Left ventricle myocardium inferior (tissue), 1 donor: ENCODE results near the gene PCSK9. TPM values are rescaled to one million over a fixed set of nuclear protein-coding genes. Genes with fewer than 3 reads are reported as not detected.

ENCODE experiments used
- DNase-seq: peaks from one replicate; pipeline ENCODE4 v3.0.0-alpha.2; 2020
- H3K27ac ChIP-seq: fragments of 200-600 bp; replicated peaks from 2 replicates; pipeline ENCODE4 v1.8.0; 2021
- H3K27me3 ChIP-seq: fragments of 200-600 bp; 2 replicates; pipeline ENCODE4 v1.8.0; 2021; ENCODE audit warnings: low read depth
- H3K36me3 ChIP-seq: fragments of 200-600 bp; 2 replicates; pipeline ENCODE4 v1.8.0; 2021
- H3K4me1 ChIP-seq: fragments of 200-600 bp; 2 replicates; pipeline ENCODE4 v1.8.0; 2021
- H3K4me3 ChIP-seq: fragments of 200-600 bp; 2 replicates; pipeline ENCODE4 v1.8.0; 2021; ENCODE audit warnings: mild to moderate bottlenecking, moderate library complexity
- H3K9me3 ChIP-seq: fragments of 200-600 bp; replicated peaks from 2 replicates; pipeline ENCODE4 v1.8.0; 2021
- intact Hi-C: fragments of 100-400 bp; cut with micrococcal nuclease; formaldehyde crosslinking; loops from one replicate; pipeline ENCODE4 v1.11.0; 2022
- total RNA-seq: library from RNA; stranded (reverse); fragmentation: NEBNext Ultra II Directional; extraction: Animal tissue kit (Norgen Biotek cat#: 25700); gene quantifications from one replicate; pipeline ENCODE4 v1.2.1, GENCODE V29; 2021
- TF ChIP-seq, protein P1 (sequence below): fragments of 200-600 bp; IDR thresholded peaks from 2 replicates; pipeline ENCODE4 v1.8.0; 2021; ENCODE audit warnings: antibody characterized with exemption, mild to moderate bottlenecking, borderline replicate concordance
- donor health status: DM: no; HTN: yes; CAD: no; lungs with severe emphysema.

The PCSK9 gene
- total RNA-seq, 1 donor from 2014 or later = not detected

GRCh38 chr1:55067022-55067778 lies 27.9 kb downstream of the PCSK9 start:
- peak; percentile 78 for DNase-seq
- TF ChIP-seq, protein P1, sequence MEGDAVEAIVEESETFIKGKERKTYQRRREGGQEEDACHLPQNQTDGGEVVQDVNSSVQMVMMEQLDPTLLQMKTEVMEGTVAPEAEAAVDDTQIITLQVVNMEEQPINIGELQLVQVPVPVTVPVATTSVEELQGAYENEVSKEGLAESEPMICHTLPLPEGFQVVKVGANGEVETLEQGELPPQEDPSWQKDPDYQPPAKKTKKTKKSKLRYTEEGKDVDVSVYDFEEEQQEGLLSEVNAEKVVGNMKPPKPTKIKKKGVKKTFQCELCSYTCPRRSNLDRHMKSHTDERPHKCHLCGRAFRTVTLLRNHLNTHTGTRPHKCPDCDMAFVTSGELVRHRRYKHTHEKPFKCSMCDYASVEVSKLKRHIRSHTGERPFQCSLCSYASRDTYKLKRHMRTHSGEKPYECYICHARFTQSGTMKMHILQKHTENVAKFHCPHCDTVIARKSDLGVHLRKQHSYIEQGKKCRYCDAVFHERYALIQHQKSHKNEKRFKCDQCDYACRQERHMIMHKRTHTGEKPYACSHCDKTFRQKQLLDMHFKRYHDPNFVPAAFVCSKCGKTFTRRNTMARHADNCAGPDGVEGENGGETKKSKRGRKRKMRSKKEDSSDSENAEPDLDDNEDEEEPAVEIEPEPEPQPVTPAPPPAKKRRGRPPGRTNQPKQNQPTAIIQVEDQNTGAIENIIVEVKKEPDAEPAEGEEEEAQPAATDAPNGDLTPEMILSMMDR = no peak
- no peaks in the 10 kb centered on the region for H3K9me3 ChIP-seq
- H3K4me1 ChIP-seq = peaks cover 75% of the 10 kb centered on the region
- intact Hi-C loops = no loop called here
- peak overlapping the region; percentile 17 for H3K4me3 ChIP-seq
- H3K36me3 ChIP-seq = peaks cover 56% of the 10 kb centered on the region
- H3K27me3 ChIP-seq = no peaks in the 10 kb centered on the region
- H3K27ac ChIP-seq = peak overlapping the region; percentile 88

- H3K36me3 ChIP-seq = peaks cover 63% of the 10 kb centered on the region
- peaks cover 75% of the 10 kb centered on the region for H3K4me1 ChIP-seq
These were observed 28.6 kb downstream of the PCSK9 start for GRCh38 chr1:55067914-55068313.

DNA sequence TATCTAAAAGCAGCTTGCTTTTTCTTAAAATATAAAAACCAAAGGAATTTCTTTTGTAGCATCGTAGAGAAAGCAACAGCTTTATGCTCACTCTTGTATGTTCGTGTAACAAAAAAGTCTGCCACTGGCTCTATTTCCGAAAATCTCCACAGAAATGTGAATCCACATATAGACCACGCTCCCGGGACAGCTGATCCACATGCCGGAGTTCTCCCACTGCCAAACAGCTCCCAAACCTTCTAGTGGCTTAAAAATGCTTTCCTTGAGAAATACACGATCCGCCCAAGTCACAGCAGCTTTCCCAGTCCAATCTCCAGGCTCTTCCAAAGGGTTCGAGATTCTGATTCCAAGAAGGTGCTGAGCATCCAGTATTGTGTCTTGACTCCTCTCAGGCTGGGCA lies 29.3 kb downstream of the PCSK9 start:
- TF ChIP-seq, protein P1 = no peak
- peaks cover 70% of the 10 kb centered on the region for H3K36me3 ChIP-seq
- H3K4me1 ChIP-seq = peaks cover 74% of the 10 kb centered on the region
- H3K27ac ChIP-seq = peak overlapping the region; percentile 88
- H3K4me3 ChIP-seq = no peak overlapping the region
- H3K9me3 ChIP-seq = no peaks in the 10 kb centered on the region
- no peaks in the 10 kb centered on the region for H3K27me3 ChIP-seq
- intact Hi-C loops = no loop called here
- DNase-seq = no peak

More at GRCh38 chr1:55067914-55068313, 28.6 kb downstream of the PCSK9 start:
- Histone ChIP-seq H3K4me3 (no peak overlapping the region), H3K27me3 (no peaks in the 10 kb centered on the region), H3K9me3 (no peaks in the 10 kb centered on the region), H3K27ac (peak overlapping the region; percentile 88)
- intact Hi-C loops = no loop called here
- TF ChIP-seq, protein P1 = no peak
- no peak for DNase-seq

DNA sequence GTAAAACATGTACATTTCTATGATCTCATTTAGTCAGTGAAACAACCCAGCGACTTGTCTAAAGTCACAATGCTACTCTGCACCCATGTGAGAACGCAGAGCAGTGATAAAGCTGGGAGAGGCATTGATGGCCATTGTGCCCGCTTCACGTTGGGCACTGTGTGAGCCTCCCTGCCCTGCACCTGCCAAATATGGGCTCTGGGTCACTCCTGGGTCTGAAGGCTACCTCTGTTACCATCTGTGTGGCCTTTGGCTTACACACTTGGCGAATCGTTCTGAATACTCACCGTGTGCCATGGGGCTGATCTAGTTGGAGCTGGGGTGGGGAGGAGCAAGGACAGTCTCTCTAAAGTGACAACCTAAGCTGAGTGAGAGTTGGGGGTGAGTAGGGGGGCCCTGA lies 29.9 kb downstream of the PCSK9 start:
- Histone ChIP-seq H3K4me1 (peaks cover 67% of the 10 kb centered on the region), H3K4me3 (no peak overlapping the region), H3K9me3 (no peaks in the 10 kb centered on the region), H3K36me3 (peaks cover 77% of the 10 kb centered on the region), H3K27me3 (no peaks in the 10 kb centered on the region), H3K27ac (no peak overlapping the region)
- intact Hi-C loops = no loop called here
- DNase-seq = no peak
- TF ChIP-seq, protein P1 = no peak

DNA sequence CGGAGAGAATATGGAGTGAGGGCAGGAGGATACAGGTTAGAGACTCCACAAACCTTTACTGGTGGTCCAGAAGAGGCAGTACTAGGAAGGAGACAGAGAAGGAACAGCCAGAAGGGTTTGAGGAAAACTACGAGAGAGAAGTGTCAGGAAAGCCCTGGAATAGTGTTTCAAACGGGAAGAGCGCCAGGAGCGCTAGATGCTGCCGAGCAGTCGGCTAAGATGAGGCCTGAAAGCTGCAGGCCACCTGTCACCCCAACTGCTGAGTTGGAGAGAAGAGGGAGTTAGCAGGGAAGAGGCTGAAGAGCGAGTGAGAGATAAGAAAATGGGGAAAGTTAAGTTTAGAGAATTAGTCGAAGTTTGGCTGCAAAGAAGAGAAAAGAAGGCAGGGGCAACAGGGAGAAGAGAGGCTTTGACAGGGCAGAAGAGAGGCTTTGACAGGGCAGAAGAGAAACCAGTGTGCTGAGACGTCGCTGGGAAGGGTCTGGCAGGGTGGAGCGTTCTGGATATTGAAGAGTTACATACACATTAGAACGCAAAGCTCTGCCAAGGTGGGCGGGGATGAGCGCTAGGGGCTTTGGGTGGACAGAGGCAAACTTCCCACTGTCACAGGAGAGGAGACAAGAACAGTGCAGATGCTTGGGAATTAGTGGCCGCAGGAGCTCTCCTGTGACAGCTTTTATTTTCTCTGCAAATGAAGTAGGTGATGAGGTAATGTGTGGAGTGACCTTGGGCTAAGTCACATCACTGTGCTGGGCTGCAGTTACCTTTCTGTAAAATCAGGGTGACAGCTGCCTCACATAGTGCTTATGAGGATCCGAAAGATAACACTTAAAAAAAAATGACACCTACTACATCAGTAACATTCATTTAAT lies 31.2 kb downstream of the PCSK9 start:
- Histone ChIP-seq H3K9me3 (no peaks in the 10 kb centered on the region), H3K27me3 (no peaks in the 10 kb centered on the region), H3K36me3 (peaks cover 89% of the 10 kb centered on the region), H3K4me1 (peaks cover 55% of the 10 kb centered on the region), H3K27ac (peak overlapping the region; percentile 45), H3K4me3 (no peak overlapping the region)
- intact Hi-C loops = no loop called here
- TF ChIP-seq, protein P1 = no peak
- DNase-seq = no peak
